Measurements from ENCODE around the gene PLCB2. TPM values are rescaled to one million over a fixed set of nuclear protein-coding genes. Genes with fewer than 3 reads are reported as not detected.

Gene PLCB2
- total and polyA plus RNA-seq, 9 of the 15 experiments (the other 6 are each of a cell fraction or from before 2014, with no cell fraction given): 0.37 to 12.3 (median 8.0) TPM

- TF ChIP-seq CTCFL (IDR thresholded peaks at IDR 0.05; ENCODE audit: borderline replicate concordance, insufficient read depth, low read depth, low read length, poor library complexity, severe bottlenecking): no peak
- TF ChIP-seq, protein P1, sequence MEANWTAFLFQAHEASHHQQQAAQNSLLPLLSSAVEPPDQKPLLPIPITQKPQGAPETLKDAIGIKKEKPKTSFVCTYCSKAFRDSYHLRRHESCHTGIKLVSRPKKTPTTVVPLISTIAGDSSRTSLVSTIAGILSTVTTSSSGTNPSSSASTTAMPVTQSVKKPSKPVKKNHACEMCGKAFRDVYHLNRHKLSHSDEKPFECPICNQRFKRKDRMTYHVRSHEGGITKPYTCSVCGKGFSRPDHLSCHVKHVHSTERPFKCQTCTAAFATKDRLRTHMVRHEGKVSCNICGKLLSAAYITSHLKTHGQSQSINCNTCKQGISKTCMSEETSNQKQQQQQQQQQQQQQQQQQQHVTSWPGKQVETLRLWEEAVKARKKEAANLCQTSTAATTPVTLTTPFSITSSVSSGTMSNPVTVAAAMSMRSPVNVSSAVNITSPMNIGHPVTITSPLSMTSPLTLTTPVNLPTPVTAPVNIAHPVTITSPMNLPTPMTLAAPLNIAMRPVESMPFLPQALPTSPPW (CRISPR knock-in tag; IDR thresholded peaks at IDR 0.05): no peak
- no peak for TF ChIP-seq C11orf30 (IDR thresholded peaks at IDR 0.05; ENCODE audit: low read depth)
- TF ChIP-seq ZNF717 (CRISPR knock-in tag; IDR thresholded peaks at IDR 0.05): no peak
- TF ChIP-seq POU5F1 (IDR thresholded peaks at IDR 0.05; ENCODE audit: borderline replicate concordance, low read depth, low read length, partially characterized antibody): no peak
- TF ChIP-seq ZNF24 (IDR thresholded peaks at IDR 0.05): no peak
- 0 out of 2 replicates have a peak, but pooled peaks have one; percentile 27 for TF ChIP-seq USF2 (CRISPR knock-in tag; IDR thresholded peaks at IDR 0.05)
- TF ChIP-seq TBP (optimal IDR thresholded peaks at IDR 0.05; ENCODE audit: low read depth, low read length): peak; percentile 16
- 0 out of 4 replicates have a peak, but pooled peaks of 1 of the 2 experiments have one; percentile 4 for TF ChIP-seq SIN3A (IDR thresholded peaks at IDR 0.05; ENCODE audit: borderline replicate concordance in 2 of 2, control insufficient read depth in 1 of 2, low read depth in 2 of 2, low read length in 2 of 2)
- no peak for TF ChIP-seq NCOA6 (IDR thresholded peaks at IDR 0.05)
- no peak for TF ChIP-seq TSC22D4 (tag; IDR thresholded peaks at IDR 0.05)
- TF ChIP-seq ZNF79 (CRISPR knock-in tag; IDR thresholded peaks at IDR 0.05; ENCODE audit: low read depth): no peak
- peak; percentile 63; the same call in 1 of the 2 replicates for TF ChIP-seq ZNF592 (IDR thresholded peaks at IDR 0.05)
- TF ChIP-seq DNMT1 (IDR thresholded peaks at IDR 0.05): no peak
- peak; percentile 97 for TF ChIP-seq L3MBTL2 (IDR thresholded peaks at IDR 0.05)
- TF ChIP-seq ZEB2 (IDR thresholded peaks at IDR 0.05): no peak
- TF ChIP-seq, protein P2, sequence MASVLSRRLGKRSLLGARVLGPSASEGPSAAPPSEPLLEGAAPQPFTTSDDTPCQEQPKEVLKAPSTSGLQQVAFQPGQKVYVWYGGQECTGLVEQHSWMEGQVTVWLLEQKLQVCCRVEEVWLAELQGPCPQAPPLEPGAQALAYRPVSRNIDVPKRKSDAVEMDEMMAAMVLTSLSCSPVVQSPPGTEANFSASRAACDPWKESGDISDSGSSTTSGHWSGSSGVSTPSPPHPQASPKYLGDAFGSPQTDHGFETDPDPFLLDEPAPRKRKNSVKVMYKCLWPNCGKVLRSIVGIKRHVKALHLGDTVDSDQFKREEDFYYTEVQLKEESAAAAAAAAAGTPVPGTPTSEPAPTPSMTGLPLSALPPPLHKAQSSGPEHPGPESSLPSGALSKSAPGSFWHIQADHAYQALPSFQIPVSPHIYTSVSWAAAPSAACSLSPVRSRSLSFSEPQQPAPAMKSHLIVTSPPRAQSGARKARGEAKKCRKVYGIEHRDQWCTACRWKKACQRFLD (CRISPR knock-in tag; IDR thresholded peaks at IDR 0.05): no peak
- TF ChIP-seq JUNB (CRISPR knock-in tag; conservative IDR thresholded peaks at IDR 0.05): no peak
- no peak for TF ChIP-seq ATF7 (IDR thresholded peaks at IDR 0.05)
Measured at GRCh38 chr15:40290918-40291574, 16.7 kb downstream of the PLCB2 start (continued).
